ENCODE results near the gene ERC2. TPM values are rescaled to one million over a fixed set of nuclear protein-coding genes. Genes with fewer than 3 reads are reported as not detected.

ERC2 gene
- polyA plus RNA-seq, 1 experiment = 0.07 TPM

- no peaks in the 10 kb centered on the region for H3K9me3 ChIP-seq (ENCODE audit: control insufficient read depth, insufficient read depth, low read length)
- H3K4me3 ChIP-seq (ENCODE audit: low read depth, low read length) = no peak overlapping the region
- DNase-seq (ENCODE audit: low read depth, low spot score) = no peak
- CTCF ChIA-PET = no interaction called here
- no peak overlapping the region for H3K27ac ChIP-seq (ENCODE audit: low read depth, low read length)
- no peaks in the 10 kb centered on the region for H3K27me3 ChIP-seq (ENCODE audit: control insufficient read depth, insufficient read depth, low read length)
- TF ChIP-seq CTCF (IDR thresholded peaks at IDR 0.05; ENCODE audit: low read depth, low read length) = no peak
- POLR2A ChIA-PET = no interaction called here
Measured at GRCh38 chr3:55611121-55611520, 857.1 kb downstream of the ERC2 start.

- Histone ChIP-seq H3K9me3 (ENCODE audit: control insufficient read depth, insufficient read depth, low read length) (no peaks in the 10 kb centered on the region), H3K4me3 (ENCODE audit: low read depth, low read length) (no peak overlapping the region), H3K27me3 (ENCODE audit: control insufficient read depth, insufficient read depth, low read length) (no peaks in the 10 kb centered on the region), H3K27ac (ENCODE audit: low read depth, low read length) (no peak overlapping the region)
- ChIA-PET POLR2A (no interaction called here), CTCF (interaction anchor here (0.7 kb wide), 1 partner anchor 136 kb away, joined by 3 read pairs; no protein-coding TSS in a partner anchor)
- no peak for TF ChIP-seq CTCF (IDR thresholded peaks at IDR 0.05; ENCODE audit: low read depth, low read length)
- DNase-seq (ENCODE audit: low read depth, low spot score) = no peak
Measured at GRCh38 chr3:55609230-55609827, 858.9 kb downstream of the ERC2 start.

- H3K4me3 ChIP-seq (ENCODE audit: low read depth, low read length) = no peak overlapping the region
- TF ChIP-seq CTCF (IDR thresholded peaks at IDR 0.05; ENCODE audit: low read depth, low read length) = no peak
- POLR2A ChIA-PET = no interaction called here
- DNase-seq (ENCODE audit: low read depth, low spot score) = no peak
- peaks cover 4% of the 10 kb centered on the region for H3K27me3 ChIP-seq (ENCODE audit: control insufficient read depth, insufficient read depth, low read length)
- CTCF ChIA-PET = no interaction called here
- H3K9me3 ChIP-seq (ENCODE audit: control insufficient read depth, insufficient read depth, low read length) = no peaks in the 10 kb centered on the region
- H3K27ac ChIP-seq (ENCODE audit: low read depth, low read length) = no peak overlapping the region
Measured at GRCh38 chr3:55608301-55608937, 859.8 kb downstream of the ERC2 start.

- Histone ChIP-seq H3K4me3 (ENCODE audit: low read depth, low read length) (no peak overlapping the region), H3K9me3 (ENCODE audit: control insufficient read depth, insufficient read depth, low read length) (no peaks in the 10 kb centered on the region), H3K27ac (ENCODE audit: low read depth, low read length) (no peak overlapping the region), H3K27me3 (ENCODE audit: control insufficient read depth, insufficient read depth, low read length) (peaks cover 4% of the 10 kb centered on the region)
- POLR2A ChIA-PET = no interaction called here
- no peak for TF ChIP-seq CTCF (IDR thresholded peaks at IDR 0.05; ENCODE audit: low read depth, low read length)
- no peak for DNase-seq (ENCODE audit: low read depth, low spot score)
- CTCF ChIA-PET = no interaction called here
Measured at GRCh38 chr3:55607844-55608243, 860.4 kb downstream of the ERC2 start.

- no peak for TF ChIP-seq CTCF (IDR thresholded peaks at IDR 0.05; ENCODE audit: low read depth, low read length)
- Histone ChIP-seq H3K27ac (ENCODE audit: low read depth, low read length) (no peak overlapping the region), H3K9me3 (ENCODE audit: control insufficient read depth, insufficient read depth, low read length) (no peaks in the 10 kb centered on the region), H3K4me3 (ENCODE audit: low read depth, low read length) (no peak overlapping the region), H3K27me3 (ENCODE audit: control insufficient read depth, insufficient read depth, low read length) (peaks cover 4% of the 10 kb centered on the region)
- POLR2A ChIA-PET = no interaction called here
- no peak for DNase-seq (ENCODE audit: low read depth, low spot score)
- CTCF ChIA-PET = no interaction called here
Measured at GRCh38 chr3:55607175-55607574, 861.1 kb downstream of the ERC2 start.
